Activated naive CD8-positive, alpha-beta T cell (primary cell): Measurements from ENCODE around the gene NXPH2.
A peak's percentile ranks its signal among the peaks of the same experiment; 100 is the strongest.

ENCODE experiments used
- H3K27ac Mint-ChIP-seq: one replicate; pipeline ENCODE4 v1.8.0; 2021; ENCODE audit warnings: mixed read lengths
- H3K27me3 Mint-ChIP-seq: one replicate; pipeline ENCODE4 v1.8.0; 2021; ENCODE audit warnings: mixed read lengths
- H3K36me3 Mint-ChIP-seq: one replicate; pipeline ENCODE4 v1.8.0; 2021; ENCODE audit warnings: mixed read lengths
- H3K4me1 Mint-ChIP-seq: one replicate; pipeline ENCODE4 v1.8.0; 2021; ENCODE audit warnings: low read depth, mixed read lengths
- H3K4me3 Mint-ChIP-seq: one replicate; pipeline ENCODE4 v1.8.0; 2021; ENCODE audit warnings: mild to moderate bottlenecking, mixed read lengths
- H3K9me3 Mint-ChIP-seq: one replicate; pipeline ENCODE4 v1.8.0; 2021; ENCODE audit warnings: low read depth, mixed read lengths

NXPH2 gene

DNA sequence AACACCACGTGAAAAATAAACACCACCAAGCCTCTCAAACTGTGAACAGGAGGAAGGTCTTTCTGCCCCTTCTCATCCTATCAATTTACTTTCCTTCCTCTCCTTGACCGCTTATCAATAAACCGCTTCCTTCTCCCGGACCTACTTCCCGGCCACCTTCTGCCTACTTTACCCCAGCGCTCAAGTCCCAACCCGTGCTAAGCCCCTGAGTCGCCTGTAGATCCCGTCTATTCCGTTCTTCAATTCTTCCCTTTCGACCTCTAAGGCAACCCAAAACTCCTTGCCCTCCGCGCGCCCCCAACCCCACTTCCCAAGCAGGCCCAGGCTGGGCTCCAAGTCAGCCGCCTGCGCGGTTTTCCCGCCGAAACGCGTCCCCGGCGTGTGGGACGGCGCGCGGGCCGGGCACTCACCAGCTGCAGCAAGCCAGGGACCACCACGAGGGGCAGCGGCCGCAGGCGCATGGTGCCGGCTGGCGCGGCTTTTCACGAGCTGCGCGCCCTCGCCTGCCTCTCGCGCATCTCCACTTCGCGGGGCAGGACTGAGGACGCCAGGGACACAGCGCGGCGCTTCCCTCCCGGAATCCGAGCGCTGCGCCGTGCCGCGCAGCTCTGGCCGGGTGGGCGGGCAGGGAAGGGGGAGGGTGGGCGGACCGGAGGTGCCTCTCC is at the start of gene NXPH2:
TSS of gene NXPH2 (minus strand) at position 610 of the 665 bp plus-strand sequence. CDS start at position 461, 149 bp downstream.
- Mint-ChIP-seq H3K4me1 (peaks cover 11% of the 10 kb centered on the region), H3K27ac (no peak within 1 kb of the TSS), H3K9me3 (no peaks in the 10 kb centered on the region), H3K27me3 (peaks cover 25% of the 10 kb centered on the region), H3K4me3 (peak within 1 kb of the TSS; percentile 50), H3K36me3 (no peaks in the 10 kb centered on the region)

DNA sequence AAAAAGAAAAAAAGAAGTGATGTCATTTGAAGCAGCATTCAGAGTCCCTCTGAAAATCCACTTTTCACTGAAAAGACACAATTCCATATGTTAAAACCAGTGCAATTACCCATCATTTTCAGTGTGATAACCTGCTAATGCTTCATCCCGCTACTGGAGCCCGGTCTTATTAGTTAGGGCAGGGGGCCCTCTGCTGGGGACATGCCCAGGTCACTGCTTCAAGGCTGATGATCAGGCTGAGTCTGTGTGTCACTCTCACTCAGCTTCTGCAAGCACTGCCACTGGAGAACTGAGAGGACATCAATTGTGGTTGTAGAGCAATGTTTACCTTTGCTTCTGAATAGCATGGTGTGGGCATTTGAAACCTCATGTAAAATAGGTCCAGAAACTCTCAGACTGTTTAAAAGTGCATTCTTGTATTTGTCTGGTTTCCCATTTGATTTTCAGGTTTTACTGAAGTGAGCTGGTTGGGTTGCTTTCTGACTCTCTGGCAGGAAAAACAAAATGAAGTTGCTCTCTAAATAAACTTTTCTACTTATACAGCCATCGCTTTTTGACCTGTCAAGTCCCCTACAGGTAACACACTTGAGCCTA is 49.2 kb upstream of the NXPH2 start:
- no peaks in the 10 kb centered on the region for H3K27me3 Mint-ChIP-seq
- H3K4me1 Mint-ChIP-seq = no peaks in the 10 kb centered on the region
- H3K36me3 Mint-ChIP-seq = no peaks in the 10 kb centered on the region
- H3K27ac Mint-ChIP-seq = no peak overlapping the region
- H3K9me3 Mint-ChIP-seq = no peaks in the 10 kb centered on the region
- no peak overlapping the region for H3K4me3 Mint-ChIP-seq

DNA sequence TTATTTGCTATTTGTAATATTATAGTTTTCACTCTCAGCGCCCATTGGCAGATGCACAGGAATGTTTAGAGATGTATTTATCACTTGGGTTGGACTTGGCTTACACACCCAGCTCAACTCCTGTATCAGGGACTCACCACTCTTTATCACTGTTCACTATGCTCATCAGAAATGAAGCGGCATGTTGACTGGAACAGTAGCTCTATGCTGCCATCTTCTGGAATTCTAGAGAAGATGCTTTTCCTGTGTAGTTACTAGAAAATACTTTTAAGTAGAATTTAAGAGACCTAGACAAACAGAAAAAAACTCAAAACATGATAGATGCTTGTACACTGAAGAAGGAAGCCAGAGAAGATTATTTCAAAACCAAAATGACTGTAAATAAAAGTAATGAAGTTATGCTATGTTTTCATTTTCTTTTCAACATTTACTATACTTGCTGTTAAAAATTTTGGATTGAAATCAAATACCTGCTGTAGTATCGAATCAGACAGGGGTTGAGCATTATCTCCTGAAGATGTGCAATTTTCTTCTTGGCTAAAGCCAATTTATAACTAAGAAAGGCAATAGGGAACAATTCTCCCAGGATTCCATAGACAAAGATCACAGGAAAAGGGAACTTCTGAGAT is 47.4 kb upstream of the NXPH2 start:
- H3K4me3 Mint-ChIP-seq = no peak overlapping the region
- H3K27me3 Mint-ChIP-seq = no peaks in the 10 kb centered on the region
- H3K36me3 Mint-ChIP-seq = no peaks in the 10 kb centered on the region
- no peak overlapping the region for H3K27ac Mint-ChIP-seq
- H3K4me1 Mint-ChIP-seq = no peaks in the 10 kb centered on the region
- no peaks in the 10 kb centered on the region for H3K9me3 Mint-ChIP-seq

GRCh38 chr2:138823666-138824065 is 43.5 kb upstream of the NXPH2 start:
- no peaks in the 10 kb centered on the region for H3K36me3 Mint-ChIP-seq
- H3K4me3 Mint-ChIP-seq = no peak overlapping the region
- H3K9me3 Mint-ChIP-seq = no peaks in the 10 kb centered on the region
- no peaks in the 10 kb centered on the region for H3K4me1 Mint-ChIP-seq
- peaks cover 4% of the 10 kb centered on the region for H3K27me3 Mint-ChIP-seq
- no peak overlapping the region for H3K27ac Mint-ChIP-seq

GRCh38 chr2:138819964-138820363 is 39.8 kb upstream of the NXPH2 start:
- H3K36me3 Mint-ChIP-seq = no peaks in the 10 kb centered on the region
- no peak overlapping the region for H3K27ac Mint-ChIP-seq
- H3K4me1 Mint-ChIP-seq = no peaks in the 10 kb centered on the region
- no peaks in the 10 kb centered on the region for H3K9me3 Mint-ChIP-seq
- no peak overlapping the region for H3K4me3 Mint-ChIP-seq
- H3K27me3 Mint-ChIP-seq = peaks cover 7% of the 10 kb centered on the region

GRCh38 chr2:138818556-138818955 is 38.4 kb upstream of the NXPH2 start:
- no peaks in the 10 kb centered on the region for H3K36me3 Mint-ChIP-seq
- no peak overlapping the region for H3K4me3 Mint-ChIP-seq
- peaks cover 8% of the 10 kb centered on the region for H3K27me3 Mint-ChIP-seq
- H3K27ac Mint-ChIP-seq = no peak overlapping the region
- no peaks in the 10 kb centered on the region for H3K9me3 Mint-ChIP-seq
- H3K4me1 Mint-ChIP-seq = no peaks in the 10 kb centered on the region

DNA sequence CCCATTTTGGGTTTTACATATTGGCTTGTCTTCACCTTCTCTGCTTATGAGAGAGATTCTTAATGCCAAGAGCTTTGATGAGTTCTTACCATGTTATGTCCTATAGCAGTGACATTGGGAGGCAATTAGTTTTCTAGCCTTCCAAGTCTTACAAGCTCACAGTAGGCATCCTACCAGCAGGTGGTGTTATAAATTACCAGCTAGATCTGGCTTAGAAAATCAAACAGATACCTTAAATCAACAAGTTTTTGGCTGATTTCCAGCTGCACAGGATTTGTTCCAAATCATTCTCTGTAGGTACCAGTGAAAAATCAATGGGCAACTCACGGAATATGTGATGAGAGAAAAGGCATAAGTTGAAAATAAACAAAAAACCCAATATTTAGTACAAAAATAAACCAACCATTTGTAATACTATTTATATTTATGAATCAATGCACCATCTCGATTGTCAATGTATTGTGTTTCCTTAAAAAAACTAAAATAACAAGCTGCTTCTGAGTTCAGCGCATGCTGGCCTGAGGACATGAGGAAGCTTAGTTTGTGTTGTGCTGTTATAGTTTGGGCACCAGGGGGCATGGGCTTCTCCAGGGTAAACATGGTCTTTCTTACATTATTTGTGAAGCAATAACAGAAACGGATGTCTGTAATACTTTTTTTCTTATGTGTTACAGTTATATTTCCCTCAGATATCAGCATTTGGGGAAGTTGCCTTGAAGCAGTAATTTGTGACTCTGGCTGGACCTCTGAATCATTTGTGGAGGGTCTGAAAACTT is 34.1 kb upstream of the NXPH2 start:
- H3K4me3 Mint-ChIP-seq = no peak overlapping the region
- no peaks in the 10 kb centered on the region for H3K36me3 Mint-ChIP-seq
- no peaks in the 10 kb centered on the region for H3K4me1 Mint-ChIP-seq
- no peak overlapping the region for H3K27ac Mint-ChIP-seq
- H3K9me3 Mint-ChIP-seq = no peaks in the 10 kb centered on the region
- peaks cover 10% of the 10 kb centered on the region for H3K27me3 Mint-ChIP-seq

GRCh38 chr2:138811431-138811830 is 31.2 kb upstream of the NXPH2 start:
- H3K27me3 Mint-ChIP-seq = peaks cover 8% of the 10 kb centered on the region
- no peaks in the 10 kb centered on the region for H3K36me3 Mint-ChIP-seq
- no peaks in the 10 kb centered on the region for H3K9me3 Mint-ChIP-seq
- H3K4me3 Mint-ChIP-seq = no peak overlapping the region
- H3K4me1 Mint-ChIP-seq = no peaks in the 10 kb centered on the region
- no peak overlapping the region for H3K27ac Mint-ChIP-seq

GRCh38 chr2:138794724-138795123 is 14.5 kb upstream of the NXPH2 start:
- Mint-ChIP-seq H3K27ac (no peak overlapping the region), H3K9me3 (peaks cover 5% of the 10 kb centered on the region), H3K27me3 (peaks cover 22% of the 10 kb centered on the region), H3K36me3 (no peaks in the 10 kb centered on the region), H3K4me1 (no peaks in the 10 kb centered on the region), H3K4me3 (no peak overlapping the region)

- H3K4me3 Mint-ChIP-seq = no peak overlapping the region
- H3K9me3 Mint-ChIP-seq = no peaks in the 10 kb centered on the region
- no peaks in the 10 kb centered on the region for H3K4me1 Mint-ChIP-seq
- H3K36me3 Mint-ChIP-seq = no peaks in the 10 kb centered on the region
- H3K27me3 Mint-ChIP-seq = peaks cover 5% of the 10 kb centered on the region
- no peak overlapping the region for H3K27ac Mint-ChIP-seq
Measured at GRCh38 chr2:138787053-138787666, 7.0 kb upstream of the NXPH2 start.

DNA sequence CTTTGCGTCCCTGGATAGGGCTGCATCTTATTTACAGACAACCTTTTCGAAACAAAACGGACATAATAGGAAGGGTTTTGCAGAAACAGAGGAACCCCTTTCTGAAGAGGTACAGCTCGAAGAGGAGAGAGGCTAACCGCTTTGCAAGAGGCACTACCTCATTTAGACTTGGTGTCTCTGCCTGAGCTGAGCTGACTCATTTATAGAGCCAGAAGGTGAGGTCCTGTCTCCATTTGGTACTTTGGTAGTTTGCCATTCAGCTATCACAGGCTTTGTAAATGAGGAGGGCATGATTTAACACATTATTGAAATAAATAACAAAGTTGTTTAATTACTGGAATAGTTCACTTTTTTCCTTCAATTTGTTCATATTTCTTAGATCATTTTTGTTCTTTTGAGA is 2.2 kb upstream of the NXPH2 start:
- Mint-ChIP-seq H3K36me3 (no peaks in the 10 kb centered on the region), H3K27me3 (peaks cover 23% of the 10 kb centered on the region), H3K4me1 (peaks cover 11% of the 10 kb centered on the region), H3K27ac (no peak overlapping the region), H3K4me3 (no peak overlapping the region), H3K9me3 (no peaks in the 10 kb centered on the region)

DNA sequence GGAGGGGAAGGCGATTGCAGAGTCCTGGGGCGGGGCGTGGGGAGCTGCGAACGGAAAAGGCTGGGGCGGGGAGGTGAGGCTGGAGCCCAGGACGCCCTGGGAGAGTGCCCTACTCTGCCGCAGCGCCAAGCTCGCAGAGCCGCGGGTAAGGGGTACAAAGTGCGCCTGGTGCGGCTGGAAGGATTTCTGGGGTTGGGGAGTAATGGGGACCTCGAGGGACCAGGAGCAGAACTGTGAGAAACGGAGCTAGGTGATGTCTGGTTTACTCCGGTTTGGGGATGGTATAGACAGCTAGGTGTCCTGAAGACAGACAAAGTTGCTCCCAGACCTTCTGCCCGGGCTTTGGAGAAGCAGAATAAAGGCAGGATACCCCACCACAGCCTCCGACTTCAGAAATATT is 718 bp upstream of the NXPH2 start:
- Mint-ChIP-seq H3K9me3 (no peaks in the 10 kb centered on the region), H3K27me3 (peaks cover 23% of the 10 kb centered on the region), H3K36me3 (no peaks in the 10 kb centered on the region), H3K27ac (no peak overlapping the region), H3K4me3 (no peak overlapping the region), H3K4me1 (peaks cover 11% of the 10 kb centered on the region)

DNA sequence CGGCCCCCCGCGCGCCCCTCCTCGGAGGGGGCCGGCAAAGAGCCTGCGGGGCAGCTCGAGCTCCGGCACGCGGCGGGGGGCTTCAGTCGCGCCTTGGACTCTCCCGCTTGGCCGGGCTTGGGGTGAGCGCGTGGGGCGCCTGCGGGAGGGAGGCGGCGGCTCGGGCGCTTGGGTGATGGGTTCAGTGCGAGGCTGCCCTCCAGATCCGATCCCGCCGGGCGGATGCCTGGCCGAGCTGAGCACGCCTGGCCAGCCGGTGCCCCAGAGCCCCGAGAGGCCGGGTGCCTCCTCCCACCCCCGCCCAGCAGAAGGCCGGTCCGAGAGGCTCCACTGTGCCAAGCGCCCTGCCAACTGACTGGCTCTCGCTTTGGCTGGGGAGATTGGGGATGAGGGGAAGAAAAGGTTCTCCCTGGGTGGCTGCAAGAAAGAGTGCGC is 273 bp upstream of the NXPH2 start:
- Mint-ChIP-seq H3K9me3 (no peaks in the 10 kb centered on the region), H3K4me3 (no peak overlapping the region), H3K27ac (no peak overlapping the region), H3K4me1 (peaks cover 11% of the 10 kb centered on the region), H3K36me3 (no peaks in the 10 kb centered on the region), H3K27me3 (peaks cover 25% of the 10 kb centered on the region)

DNA sequence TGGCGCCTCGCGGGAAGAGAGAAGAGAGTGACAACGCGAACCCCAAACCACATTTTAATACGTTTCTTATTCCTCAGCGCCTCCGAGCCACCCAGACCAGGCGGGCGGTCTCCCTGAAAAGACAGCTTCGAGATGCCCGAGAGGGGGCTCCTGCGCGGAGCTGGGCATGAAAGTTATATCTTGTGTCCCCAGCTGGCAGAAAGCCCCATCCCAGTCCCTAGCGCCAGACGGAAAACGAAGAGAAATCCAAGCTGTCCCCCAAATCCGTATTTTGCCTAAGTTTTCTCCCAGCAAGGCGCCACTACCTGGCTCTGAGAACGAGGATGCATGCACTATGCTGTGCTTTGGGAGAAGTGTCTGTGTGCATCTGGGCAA is 797 bp downstream of the NXPH2 start:
- H3K27me3 Mint-ChIP-seq = peaks cover 25% of the 10 kb centered on the region
- peaks cover 11% of the 10 kb centered on the region for H3K4me1 Mint-ChIP-seq
- H3K9me3 Mint-ChIP-seq = no peaks in the 10 kb centered on the region
- H3K4me3 Mint-ChIP-seq = peak overlapping the region; percentile 50
- no peaks in the 10 kb centered on the region for H3K36me3 Mint-ChIP-seq
- H3K27ac Mint-ChIP-seq = no peak overlapping the region

- Mint-ChIP-seq H3K27ac (no peak overlapping the region), H3K4me1 (peaks cover 11% of the 10 kb centered on the region), H3K27me3 (peaks cover 25% of the 10 kb centered on the region), H3K36me3 (no peaks in the 10 kb centered on the region), H3K9me3 (no peaks in the 10 kb centered on the region), H3K4me3 (no peak overlapping the region)
Measured at GRCh38 chr2:138777996-138778395, 2.2 kb downstream of the NXPH2 start.
